ENCODE measurements around the gene TXNDC8. TPM values are rescaled to one million over a fixed set of nuclear protein-coding genes. Genes with fewer than 3 reads are reported as not detected.

Gene TXNDC8
- total RNA-seq, 3 donors from 2014 or later = not detected

- no peaks in the 10 kb centered on the region for H3K27me3 ChIP-seq
- no peak for DNase-seq (ENCODE audit: low spot score in 2 of 2)
- no peaks in the 10 kb centered on the region for H3K9me3 ChIP-seq
- TF ChIP-seq, protein P1, sequence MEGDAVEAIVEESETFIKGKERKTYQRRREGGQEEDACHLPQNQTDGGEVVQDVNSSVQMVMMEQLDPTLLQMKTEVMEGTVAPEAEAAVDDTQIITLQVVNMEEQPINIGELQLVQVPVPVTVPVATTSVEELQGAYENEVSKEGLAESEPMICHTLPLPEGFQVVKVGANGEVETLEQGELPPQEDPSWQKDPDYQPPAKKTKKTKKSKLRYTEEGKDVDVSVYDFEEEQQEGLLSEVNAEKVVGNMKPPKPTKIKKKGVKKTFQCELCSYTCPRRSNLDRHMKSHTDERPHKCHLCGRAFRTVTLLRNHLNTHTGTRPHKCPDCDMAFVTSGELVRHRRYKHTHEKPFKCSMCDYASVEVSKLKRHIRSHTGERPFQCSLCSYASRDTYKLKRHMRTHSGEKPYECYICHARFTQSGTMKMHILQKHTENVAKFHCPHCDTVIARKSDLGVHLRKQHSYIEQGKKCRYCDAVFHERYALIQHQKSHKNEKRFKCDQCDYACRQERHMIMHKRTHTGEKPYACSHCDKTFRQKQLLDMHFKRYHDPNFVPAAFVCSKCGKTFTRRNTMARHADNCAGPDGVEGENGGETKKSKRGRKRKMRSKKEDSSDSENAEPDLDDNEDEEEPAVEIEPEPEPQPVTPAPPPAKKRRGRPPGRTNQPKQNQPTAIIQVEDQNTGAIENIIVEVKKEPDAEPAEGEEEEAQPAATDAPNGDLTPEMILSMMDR (IDR thresholded peaks at IDR 0.05) = no peak
- no peak for TF ChIP-seq POLR2AphosphoS5 (IDR thresholded peaks at IDR 0.05)
- no peak for TF ChIP-seq POLR2A (IDR thresholded peaks at IDR 0.05)
- H3K4me3 ChIP-seq = no peak overlapping the region
- no peaks in the 10 kb centered on the region for H3K4me1 ChIP-seq
- no peaks in the 10 kb centered on the region for H3K36me3 ChIP-seq
- H3K27ac ChIP-seq = no peak overlapping the region
- intact Hi-C loops (cut with DNase I; ENCODE audit: low total_unique reads) = no loop called here
Measured at GRCh38 chr9:110329639-110330230, 7.9 kb downstream of the TXNDC8 start.

DNA sequence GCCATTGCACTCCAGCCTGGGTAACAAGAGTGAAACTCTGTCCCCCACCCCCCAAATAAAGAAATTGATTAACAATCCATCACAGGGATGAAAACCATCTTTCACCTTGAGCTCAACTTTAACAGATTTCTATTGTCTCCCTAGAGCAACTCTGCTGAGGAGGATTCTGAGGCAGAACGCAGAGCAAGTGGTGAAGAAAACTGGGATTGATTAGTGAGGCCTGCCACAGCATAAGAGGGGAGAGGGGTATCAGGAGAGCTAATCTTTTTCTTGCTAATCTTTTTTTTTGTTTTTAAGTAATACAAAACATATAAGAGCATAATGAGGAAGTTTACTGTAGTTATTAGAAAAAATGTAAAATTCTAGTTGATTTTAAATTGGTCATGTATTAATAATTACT lies 8.9 kb downstream of the TXNDC8 start:
- Histone ChIP-seq H3K36me3 (no peaks in the 10 kb centered on the region), H3K27ac (no peak overlapping the region), H3K27me3 (no peaks in the 10 kb centered on the region), H3K4me1 (no peaks in the 10 kb centered on the region), H3K4me3 (no peak overlapping the region), H3K9me3 (no peaks in the 10 kb centered on the region)
- DNase-seq (ENCODE audit: low spot score in 2 of 2) = no peak
- intact Hi-C loops (cut with DNase I; ENCODE audit: low total_unique reads) = no loop called here
- no peak for TF ChIP-seq POLR2AphosphoS5 (IDR thresholded peaks at IDR 0.05)
- TF ChIP-seq POLR2A (IDR thresholded peaks at IDR 0.05) = no peak
- TF ChIP-seq, protein P1 (IDR thresholded peaks at IDR 0.05) = no peak

DNA sequence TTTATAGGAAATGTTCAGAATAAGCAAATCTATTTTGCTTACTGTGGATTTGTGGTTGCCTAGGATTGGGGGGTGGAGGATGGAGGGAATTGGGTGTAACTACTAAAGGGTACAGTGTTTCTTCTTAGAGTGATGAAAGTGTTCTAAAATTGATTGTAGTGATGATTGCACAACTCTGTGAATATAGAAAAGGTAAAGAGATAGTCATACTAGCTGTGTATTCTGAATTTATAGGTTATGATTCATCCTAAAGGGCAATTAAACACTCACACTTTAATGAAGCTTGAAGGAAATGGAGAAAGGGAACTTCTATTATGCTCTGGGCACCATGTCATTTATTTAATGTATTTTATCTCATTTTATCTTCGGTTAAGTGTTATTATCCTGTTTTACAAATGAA lies 9.9 kb downstream of the TXNDC8 start:
- no peak overlapping the region for H3K27ac ChIP-seq
- intact Hi-C loops (cut with DNase I; ENCODE audit: low total_unique reads) = no loop called here
- TF ChIP-seq POLR2AphosphoS5 (IDR thresholded peaks at IDR 0.05) = no peak
- H3K27me3 ChIP-seq = no peaks in the 10 kb centered on the region
- no peaks in the 10 kb centered on the region for H3K36me3 ChIP-seq
- no peak for DNase-seq (ENCODE audit: low spot score in 2 of 2)
- H3K4me1 ChIP-seq = no peaks in the 10 kb centered on the region
- H3K4me3 ChIP-seq = no peak overlapping the region
- no peaks in the 10 kb centered on the region for H3K9me3 ChIP-seq

DNA sequence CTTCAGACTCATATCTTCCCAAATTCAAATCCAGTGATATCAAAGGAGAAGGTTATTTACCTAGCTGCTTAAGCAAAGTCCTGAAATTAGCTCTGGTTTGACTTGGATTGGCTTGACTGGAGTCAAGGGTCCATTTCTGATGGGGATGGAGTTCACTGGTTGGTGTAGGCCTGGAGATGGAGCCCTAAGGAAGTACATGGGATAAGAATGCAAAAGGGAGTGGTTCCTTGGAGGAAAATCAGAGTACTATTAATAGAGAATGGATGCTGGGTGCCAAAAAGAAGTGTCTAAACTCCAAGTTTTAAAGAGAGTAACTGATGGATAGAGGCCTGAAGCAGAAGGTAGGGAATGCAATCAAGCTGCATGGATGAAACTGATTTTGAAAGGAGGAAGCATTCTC lies 13.8 kb downstream of the TXNDC8 start:
- Histone ChIP-seq H3K4me3 (no peak overlapping the region), H3K9me3 (no peaks in the 10 kb centered on the region), H3K4me1 (no peaks in the 10 kb centered on the region)

GRCh38 chr9:110320651-110321445 lies 16.8 kb downstream of the TXNDC8 start:
- TF ChIP-seq POLR2AphosphoS5 (IDR thresholded peaks at IDR 0.05) (no peak), POLR2A (IDR thresholded peaks at IDR 0.05) (no peak)
- TF ChIP-seq, protein P1 (IDR thresholded peaks at IDR 0.05) = no peak
- no peak overlapping the region for H3K4me3 ChIP-seq
- H3K27me3 ChIP-seq = no peaks in the 10 kb centered on the region
- H3K4me1 ChIP-seq = no peaks in the 10 kb centered on the region
- intact Hi-C loops (cut with DNase I; ENCODE audit: low total_unique reads) = no loop called here
- H3K9me3 ChIP-seq = no peaks in the 10 kb centered on the region
- DNase-seq (ENCODE audit: low spot score in 2 of 2) = no peak
- H3K27ac ChIP-seq = no peak overlapping the region
- H3K36me3 ChIP-seq = no peaks in the 10 kb centered on the region

More for the DNA sequence above, 13.8 kb downstream of the TXNDC8 start:
- TF ChIP-seq, protein P1 (IDR thresholded peaks at IDR 0.05) = no peak
- intact Hi-C loops (cut with DNase I; ENCODE audit: low total_unique reads) = no loop called here
- DNase-seq (ENCODE audit: low spot score in 2 of 2) = no peak
- Histone ChIP-seq H3K27ac (no peak overlapping the region), H3K36me3 (no peaks in the 10 kb centered on the region), H3K27me3 (no peaks in the 10 kb centered on the region)

Data from breast epithelium (tissue), 4 donors.